Ammon's horn (tissue), 1 donor: ENCODE data around the gene AGA.

Source experiments
- DNase-seq: peaks from one replicate; pipeline ENCODE4 v3.0.0-alpha.2; 2016; ENCODE audit warnings: low spot score

AGA gene

GRCh38 chr4:177441803-177442622, at the start of gene AGA:
Gene AGA (minus strand): TSS chr4:177442437. CDS start chr4:177442375, 62 bp downstream.
- DNase-seq, result peak; percentile 96

GRCh38 chr4:177492022-177492421, 49.8 kb upstream of the AGA start:
- DNase-seq, result no peak

DNA sequence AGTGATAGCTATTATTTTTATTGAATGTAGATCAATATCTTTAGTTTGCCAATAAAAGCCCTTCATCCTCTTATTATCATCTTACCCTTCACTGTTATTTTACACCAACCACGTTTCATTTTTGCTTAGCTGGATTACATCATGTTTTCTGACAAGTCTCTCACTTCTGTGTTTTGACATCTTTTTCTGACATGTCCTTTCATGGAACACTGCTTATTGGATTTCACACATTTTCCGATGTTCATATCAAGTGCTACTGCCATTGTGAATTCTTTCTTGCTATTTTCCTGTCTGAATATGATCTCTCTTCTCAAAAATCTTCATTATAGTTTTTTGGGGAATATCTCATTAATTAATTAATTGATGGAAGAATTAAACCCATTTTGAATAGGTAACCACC, 48.5 kb upstream of the AGA start:
- no peak for DNase-seq

GRCh38 chr4:177489471-177490246, 47.4 kb upstream of the AGA start:
- no peak for DNase-seq

- DNase-seq, result no peak
These were observed 45.7 kb upstream of the AGA start for GRCh38 chr4:177487977-177488376.

DNA sequence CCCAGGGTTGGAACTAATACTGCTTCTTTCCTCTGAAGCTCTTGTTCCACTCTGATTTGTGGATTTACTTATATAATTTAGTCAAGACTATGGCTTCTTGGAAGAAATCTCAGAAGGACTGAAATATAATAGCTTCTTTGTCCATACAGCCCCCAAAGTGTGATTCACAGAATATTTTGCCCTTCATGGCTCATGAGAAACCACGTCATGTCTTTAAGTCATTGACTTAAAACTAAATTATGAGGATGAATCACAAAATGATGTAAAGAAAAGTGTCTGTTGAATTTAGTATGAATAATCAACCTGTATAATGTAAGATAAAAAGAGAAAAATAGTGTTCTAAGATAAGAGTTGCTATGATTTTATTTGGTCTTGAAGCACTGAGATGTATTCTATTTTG, 43.3 kb upstream of the AGA start:
- DNase-seq, result no peak

- DNase-seq, result peak; percentile 33
These were observed 42.4 kb upstream of the AGA start for GRCh38 chr4:177484613-177485021.

- no peak for DNase-seq
These were observed 41.5 kb upstream of the AGA start for GRCh38 chr4:177483760-177484159.

- no peak for DNase-seq
These were observed 41.0 kb upstream of the AGA start for GRCh38 chr4:177483271-177483670.

DNA sequence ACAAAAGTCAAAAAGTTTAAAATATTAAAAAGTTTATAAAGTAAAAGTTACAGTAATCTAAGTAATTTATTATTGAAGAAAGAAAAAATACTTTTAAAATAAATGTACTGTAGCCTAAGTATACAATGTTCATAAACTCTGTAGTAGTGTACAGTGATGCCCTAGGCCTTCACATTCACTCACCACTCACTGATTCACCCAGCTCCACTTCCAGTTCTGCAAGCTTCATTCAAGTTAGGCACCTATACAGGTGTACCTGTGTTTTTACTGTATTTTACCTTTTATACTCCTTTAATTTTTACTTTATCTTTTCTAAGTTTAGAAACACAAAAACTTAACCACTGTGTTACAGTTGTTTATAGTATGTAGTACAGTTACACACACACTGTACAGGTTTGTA, 40.1 kb upstream of the AGA start:
- DNase-seq, result no peak

- no peak for DNase-seq
These were observed 38.6 kb upstream of the AGA start for GRCh38 chr4:177480795-177481194.

GRCh38 chr4:177479063-177479462, 36.8 kb upstream of the AGA start:
- DNase-seq, result no peak

DNA sequence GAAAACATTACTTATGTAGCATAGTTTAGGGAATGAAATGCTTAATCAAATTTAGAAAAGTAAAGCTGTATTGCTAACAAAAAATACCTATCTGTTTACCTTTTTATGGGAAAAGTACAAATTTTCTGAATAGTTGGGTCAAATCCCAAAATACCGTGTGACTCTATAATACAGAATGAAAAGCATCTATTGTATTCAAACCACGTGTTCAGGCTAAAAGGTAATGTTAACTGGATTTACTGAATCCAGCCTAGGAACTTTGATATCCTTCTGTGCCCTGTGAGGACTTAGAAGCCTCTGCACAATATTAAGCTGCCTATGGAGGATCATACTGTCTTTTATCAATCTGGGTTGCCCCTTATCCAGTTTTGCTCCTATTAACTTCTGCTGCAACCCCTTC, 36.3 kb upstream of the AGA start:
- no peak for DNase-seq

- no peak for DNase-seq
These were observed 31.8 kb upstream of the AGA start for GRCh38 chr4:177473991-177474390.

DNA sequence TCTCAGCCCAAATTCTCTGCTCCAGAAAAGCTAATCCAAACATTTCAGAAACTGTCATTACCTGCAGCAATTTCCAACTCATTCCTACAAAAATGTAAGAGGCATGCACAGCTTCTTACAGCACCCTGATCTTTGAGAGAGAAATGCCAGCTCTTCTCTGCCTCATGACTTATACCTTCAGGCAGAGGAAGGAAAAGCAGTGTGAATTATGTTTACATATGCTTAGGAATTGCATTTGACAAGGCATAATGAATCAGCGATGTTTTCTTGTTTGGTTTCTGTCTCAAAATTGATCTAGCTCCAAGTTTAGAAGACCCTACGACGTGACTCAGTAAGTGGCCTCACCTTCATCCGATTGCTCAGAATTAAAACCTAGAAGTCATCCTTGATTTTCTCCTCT, 21.8 kb upstream of the AGA start:
- no peak for DNase-seq

- no peak for DNase-seq
These were observed 19.4 kb upstream of the AGA start for GRCh38 chr4:177461606-177462005.

DNA sequence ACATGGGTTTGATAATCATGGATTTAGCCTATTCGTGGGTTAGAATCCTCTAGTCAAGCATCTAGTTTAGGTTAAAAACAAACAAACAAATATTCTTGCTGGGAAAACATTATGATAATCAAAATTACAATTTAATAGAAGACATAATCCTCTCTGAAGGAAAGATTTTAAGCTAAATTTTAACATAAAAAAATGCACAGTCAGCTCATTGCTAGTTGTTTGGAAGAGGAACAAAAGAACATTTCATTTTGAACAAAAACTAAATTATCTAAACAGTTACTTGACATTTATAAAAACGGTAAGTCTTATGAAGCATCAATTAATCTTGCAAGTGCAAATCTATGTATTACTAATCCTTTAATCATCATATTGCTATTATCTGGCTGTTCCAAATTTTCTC, 18.2 kb upstream of the AGA start:
- DNase-seq, result no peak

DNA sequence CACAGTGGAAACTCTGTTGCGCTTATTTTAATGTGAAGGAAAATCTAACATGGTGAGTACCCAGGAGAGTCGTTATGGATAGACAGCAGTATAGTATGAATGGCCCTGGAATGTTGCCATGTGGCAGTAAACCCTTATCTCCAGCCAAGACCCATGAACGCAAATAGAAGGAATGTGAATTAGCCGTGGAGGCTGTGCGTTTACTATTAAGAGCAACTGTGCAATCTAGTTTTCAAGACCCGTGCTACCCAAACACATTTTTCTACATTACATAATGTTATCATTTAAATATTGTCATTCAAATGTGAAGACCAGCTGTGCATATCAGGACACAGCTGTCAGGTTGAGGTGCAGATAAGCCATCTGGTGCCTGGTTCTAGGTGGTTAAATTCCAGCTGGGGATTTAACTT, 13.3 kb upstream of the AGA start:
- DNase-seq, result no peak

GRCh38 chr4:177453116-177453515, 10.9 kb upstream of the AGA start:
- DNase-seq, result no peak

DNA sequence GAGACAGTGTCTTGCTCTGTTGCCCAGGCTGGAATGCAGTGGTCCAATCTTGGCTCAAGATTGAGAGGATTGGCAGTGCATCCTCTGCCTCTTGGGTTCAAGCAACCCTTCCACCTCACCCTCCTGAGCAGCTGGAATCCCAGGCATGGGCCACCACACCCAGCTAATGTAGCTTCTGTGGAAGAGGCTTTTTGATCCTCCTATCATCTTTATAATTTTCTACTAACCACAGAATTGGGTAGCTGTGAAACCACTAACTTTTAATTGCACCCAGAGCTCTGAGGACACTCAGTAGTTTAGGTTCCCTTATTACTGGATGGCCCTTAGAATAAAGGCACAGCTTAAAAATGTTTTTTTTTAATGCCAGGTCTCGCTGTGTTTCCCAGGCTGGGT, 8.9 kb upstream of the AGA start:
- DNase-seq, result no peak

DNA sequence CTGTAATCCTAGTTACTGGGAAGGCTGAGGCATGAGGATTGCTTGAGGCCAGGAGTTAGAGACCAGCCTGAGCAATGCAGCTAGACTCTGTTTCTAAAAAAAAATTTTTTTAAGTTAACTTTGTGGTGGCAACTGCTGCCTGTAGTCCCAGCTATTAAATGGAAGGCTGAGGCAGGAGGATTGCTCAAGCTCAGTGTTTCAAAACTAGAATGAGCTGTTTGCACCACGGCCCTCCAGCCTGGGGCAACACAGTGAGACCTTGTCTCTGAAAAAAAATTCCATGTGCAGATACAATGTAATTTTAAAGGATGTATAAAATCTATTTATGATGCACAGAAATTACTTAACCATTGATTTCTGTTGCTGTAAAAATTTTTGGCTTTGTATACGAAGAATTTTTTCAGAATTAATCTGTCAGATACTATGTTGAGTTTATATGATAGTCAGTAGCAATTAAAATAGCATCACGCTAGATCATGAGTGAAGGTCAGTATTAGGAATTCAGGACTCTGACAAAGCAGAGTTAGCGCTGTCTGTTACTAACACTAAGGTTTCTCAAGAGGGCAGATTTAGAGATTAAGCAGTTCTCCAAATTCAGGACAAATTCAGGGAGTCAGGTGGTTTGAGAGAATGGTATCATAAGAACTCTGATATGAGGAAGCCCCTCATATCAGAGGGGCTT, 8.3 kb upstream of the AGA start:
- no peak for DNase-seq

DNA sequence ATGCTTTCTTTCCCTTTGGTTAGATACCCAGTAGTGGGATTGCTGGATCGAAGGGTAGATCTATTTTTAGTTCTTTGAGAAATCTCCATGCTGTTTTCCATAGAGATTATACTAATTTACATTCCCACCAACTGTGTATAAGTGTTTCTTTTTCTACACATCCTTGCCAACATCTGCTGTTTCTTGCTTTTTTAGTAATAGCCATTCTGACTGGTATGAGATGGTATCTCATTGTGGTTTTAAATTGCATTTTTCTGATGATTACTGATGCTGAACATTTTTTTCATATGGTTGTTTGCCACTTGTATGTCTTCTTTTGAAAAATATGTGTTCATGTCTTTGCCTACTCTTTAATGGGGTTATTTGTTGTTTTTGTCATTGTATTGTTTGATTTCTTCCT, 6.6 kb upstream of the AGA start:
- DNase-seq, result no peak
